HL-60 (cell line): ENCODE results near the gene BATF3.

Experiments
- DNase-seq, 2 experiments: peaks; one replicate each; pipeline ENCODE4 v3.0.0-alpha.2; 2010 to 2020; ENCODE audit warnings: low read depth in 1 of 2, low spot score in 1 of 2
- H3K27ac ChIP-seq: fragments of 250-450 bp; sonication (Bioruptor Pico); replicated peaks from 2 replicates; pipeline ENCODE4 v1.5.1; 2020; ENCODE audit warnings: mild to moderate bottlenecking, moderate library complexity
- H3K27me3 ChIP-seq: fragments of 250-450 bp; sonication (Bioruptor Pico); 2 replicates; pipeline ENCODE4 v1.5.1; 2021; ENCODE audit warnings: mild to moderate bottlenecking, moderate library complexity; ENCODE audit not compliant: insufficient read depth, poor library complexity, severe bottlenecking
- H3K4me3 ChIP-seq: replicated peaks from 2 replicates; pipeline ENCODE4 v1.5.1; 2011; ENCODE audit warnings: mild to moderate bottlenecking, control low read depth, low read length; ENCODE audit not compliant: insufficient read depth
- GABPA ChIP-seq: IDR thresholded peaks from 2 replicates; pipeline ENCODE4 v1.6.1; 2012; ENCODE audit warnings: low read depth
- POLR2AphosphoS5 ChIP-seq: IDR thresholded peaks from 2 replicates; pipeline ENCODE4 v1.6.1; 2012; ENCODE audit warnings: low read depth
- REST ChIP-seq: IDR thresholded peaks from 2 replicates; pipeline ENCODE4 v1.6.1; 2012; ENCODE audit warnings: low read depth; ENCODE audit not compliant: insufficient replicate concordance
- SPI1 ChIP-seq: IDR thresholded peaks from 2 replicates; pipeline ENCODE4 v1.6.1; 2012; ENCODE audit warnings: low read depth, mild to moderate bottlenecking, borderline replicate concordance
- TF ChIP-seq, protein P1 (sequence below): IDR thresholded peaks from one replicate; pipeline ENCODE4 v1.5.1; 2011; ENCODE audit warnings: low read length, control low read depth, inconsistent platforms; ENCODE audit not compliant: insufficient read depth

The BATF3 gene

GRCh38 chr1:212702672-212703071, 3.0 kb upstream of the BATF3 start:
- Histone ChIP-seq H3K4me3 (no peak overlapping the region), H3K27ac (no peak overlapping the region), H3K27me3 (peaks cover 12% of the 10 kb centered on the region)
- no peak for DNase-seq
- no peak for TF ChIP-seq SPI1
- TF ChIP-seq GABPA, result no peak
- no peak for TF ChIP-seq POLR2AphosphoS5
- no peak for TF ChIP-seq REST
- TF ChIP-seq, protein P1, sequence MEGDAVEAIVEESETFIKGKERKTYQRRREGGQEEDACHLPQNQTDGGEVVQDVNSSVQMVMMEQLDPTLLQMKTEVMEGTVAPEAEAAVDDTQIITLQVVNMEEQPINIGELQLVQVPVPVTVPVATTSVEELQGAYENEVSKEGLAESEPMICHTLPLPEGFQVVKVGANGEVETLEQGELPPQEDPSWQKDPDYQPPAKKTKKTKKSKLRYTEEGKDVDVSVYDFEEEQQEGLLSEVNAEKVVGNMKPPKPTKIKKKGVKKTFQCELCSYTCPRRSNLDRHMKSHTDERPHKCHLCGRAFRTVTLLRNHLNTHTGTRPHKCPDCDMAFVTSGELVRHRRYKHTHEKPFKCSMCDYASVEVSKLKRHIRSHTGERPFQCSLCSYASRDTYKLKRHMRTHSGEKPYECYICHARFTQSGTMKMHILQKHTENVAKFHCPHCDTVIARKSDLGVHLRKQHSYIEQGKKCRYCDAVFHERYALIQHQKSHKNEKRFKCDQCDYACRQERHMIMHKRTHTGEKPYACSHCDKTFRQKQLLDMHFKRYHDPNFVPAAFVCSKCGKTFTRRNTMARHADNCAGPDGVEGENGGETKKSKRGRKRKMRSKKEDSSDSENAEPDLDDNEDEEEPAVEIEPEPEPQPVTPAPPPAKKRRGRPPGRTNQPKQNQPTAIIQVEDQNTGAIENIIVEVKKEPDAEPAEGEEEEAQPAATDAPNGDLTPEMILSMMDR, result no peak

- no peak overlapping the region for H3K27ac ChIP-seq
Observed at GRCh38 chr1:212701910-212702309, 2.3 kb upstream of the BATF3 start.

More at GRCh38 chr1:212701910-212702309, 2.3 kb upstream of the BATF3 start:
- no peak overlapping the region for H3K4me3 ChIP-seq
- H3K27me3 ChIP-seq, result peaks cover 12% of the 10 kb centered on the region
- TF ChIP-seq POLR2AphosphoS5, result no peak
- TF ChIP-seq SPI1, result no peak
- no peak for TF ChIP-seq GABPA
- TF ChIP-seq, protein P1, result no peak
- TF ChIP-seq REST, result no peak
- no peak for DNase-seq
